ENCODE data around the gene HABP2. TPM values are rescaled to one million over a fixed set of nuclear protein-coding genes. Genes with fewer than 3 reads are reported as not detected.

HABP2 gene
- polyA plus RNA-seq, 1 of the 3 experiments (the other 2 are of a cell fraction) = not detected

- TF ChIP-seq FOXJ3 (CRISPR knock-in tag; IDR thresholded peaks at IDR 0.05) = no peak
- no peak for TF ChIP-seq NRF1 (IDR thresholded peaks at IDR 0.05; ENCODE audit: low read depth, low read length)
- TF ChIP-seq, protein P1, sequence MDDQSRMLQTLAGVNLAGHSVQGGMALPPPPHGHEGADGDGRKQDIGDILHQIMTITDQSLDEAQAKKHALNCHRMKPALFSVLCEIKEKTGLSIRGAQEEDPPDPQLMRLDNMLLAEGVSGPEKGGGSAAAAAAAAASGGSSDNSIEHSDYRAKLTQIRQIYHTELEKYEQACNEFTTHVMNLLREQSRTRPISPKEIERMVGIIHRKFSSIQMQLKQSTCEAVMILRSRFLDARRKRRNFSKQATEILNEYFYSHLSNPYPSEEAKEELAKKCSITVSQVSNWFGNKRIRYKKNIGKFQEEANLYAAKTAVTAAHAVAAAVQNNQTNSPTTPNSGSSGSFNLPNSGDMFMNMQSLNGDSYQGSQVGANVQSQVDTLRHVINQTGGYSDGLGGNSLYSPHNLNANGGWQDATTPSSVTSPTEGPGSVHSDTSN (IDR thresholded peaks at IDR 0.05) = no peak
- TF ChIP-seq REST (IDR thresholded peaks at IDR 0.05; ENCODE audit: low read depth, low read length) = no peak
- TF ChIP-seq, protein P2, sequence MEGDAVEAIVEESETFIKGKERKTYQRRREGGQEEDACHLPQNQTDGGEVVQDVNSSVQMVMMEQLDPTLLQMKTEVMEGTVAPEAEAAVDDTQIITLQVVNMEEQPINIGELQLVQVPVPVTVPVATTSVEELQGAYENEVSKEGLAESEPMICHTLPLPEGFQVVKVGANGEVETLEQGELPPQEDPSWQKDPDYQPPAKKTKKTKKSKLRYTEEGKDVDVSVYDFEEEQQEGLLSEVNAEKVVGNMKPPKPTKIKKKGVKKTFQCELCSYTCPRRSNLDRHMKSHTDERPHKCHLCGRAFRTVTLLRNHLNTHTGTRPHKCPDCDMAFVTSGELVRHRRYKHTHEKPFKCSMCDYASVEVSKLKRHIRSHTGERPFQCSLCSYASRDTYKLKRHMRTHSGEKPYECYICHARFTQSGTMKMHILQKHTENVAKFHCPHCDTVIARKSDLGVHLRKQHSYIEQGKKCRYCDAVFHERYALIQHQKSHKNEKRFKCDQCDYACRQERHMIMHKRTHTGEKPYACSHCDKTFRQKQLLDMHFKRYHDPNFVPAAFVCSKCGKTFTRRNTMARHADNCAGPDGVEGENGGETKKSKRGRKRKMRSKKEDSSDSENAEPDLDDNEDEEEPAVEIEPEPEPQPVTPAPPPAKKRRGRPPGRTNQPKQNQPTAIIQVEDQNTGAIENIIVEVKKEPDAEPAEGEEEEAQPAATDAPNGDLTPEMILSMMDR (IDR thresholded peaks at IDR 0.05) = no peak
- TF ChIP-seq ELF1 (IDR thresholded peaks at IDR 0.05) = no peak
- TF ChIP-seq EZH2phosphoT487 (IDR thresholded peaks at IDR 0.05; ENCODE audit: borderline replicate concordance, low read depth) = no peak
- TF ChIP-seq EP300 (IDR thresholded peaks at IDR 0.05; ENCODE audit: borderline replicate concordance in 1 of 2, low read depth in 1 of 2, low read length in 1 of 2) = no peak
- TF ChIP-seq FOXM1 (IDR thresholded peaks at IDR 0.05; ENCODE audit: low read depth) = no peak
- TF ChIP-seq SIN3A (IDR thresholded peaks at IDR 0.05; ENCODE audit: borderline replicate concordance, low read depth, low read length) = no peak
- TF ChIP-seq FOSL2 (IDR thresholded peaks at IDR 0.05; ENCODE audit: borderline replicate concordance, low read depth) = no peak
Measured at GRCh38 chr10:113515601-113516000, 37.3 kb upstream of the HABP2 start (continued).

DNA sequence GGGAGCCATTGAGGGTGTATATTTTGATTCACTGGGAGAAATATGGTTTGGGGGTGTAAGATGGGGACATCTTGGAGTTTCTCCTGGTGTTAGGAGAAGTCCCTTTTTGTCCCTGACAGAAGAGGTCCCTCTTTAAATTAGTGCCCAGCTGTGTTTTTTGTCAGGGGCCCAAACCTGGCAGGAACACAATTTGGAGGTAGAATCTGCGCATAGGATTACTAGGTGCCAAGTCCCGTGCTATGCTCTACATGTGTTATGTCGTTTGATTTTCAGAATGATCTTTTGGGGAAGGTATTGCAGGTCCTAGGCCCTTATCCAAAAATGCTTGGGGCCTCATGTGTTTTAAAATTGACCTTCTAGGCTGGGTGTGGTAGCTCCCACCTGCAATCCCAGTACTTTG is 36.8 kb upstream of the HABP2 start:
- Histone ChIP-seq H3K27me3 (ENCODE audit: insufficient read depth) (no peaks in the 10 kb centered on the region), H4K20me1 (ENCODE audit: insufficient read depth) (no peaks in the 10 kb centered on the region), H3K36me3 (replicated peaks in 1 of 2; ENCODE audit: control insufficient read depth in 1 of 2, insufficient read depth in 2 of 2, low read length in 1 of 2) (no peaks in the 10 kb centered on the region), H3K9me3 (peaks cover 7% of the 10 kb centered on the region; the same call in 1 of the 2 replicates), H3K9me2 (no peaks in the 10 kb centered on the region; the same call in 1 of the 2 replicates), H3K4me2 (no peak overlapping the region), H3K27ac (ENCODE audit: low read depth in 2 of 2, low read length in 1 of 2) (no peak overlapping the region), H3K4me1 (ENCODE audit: control insufficient read depth in 1 of 2, insufficient read depth in 2 of 2, low read depth in 1 of 2, low read length in 1 of 2) (peaks cover 0 to 9% of the 10 kb centered on the region in 2 experiments; a peak in 2 of 4 replicates), H3K9ac (no peak overlapping the region), H3F3A (replicated peaks; ENCODE audit: insufficient read depth) (no peaks in the 10 kb centered on the region), H3K79me2 (ENCODE audit: insufficient read depth) (no peaks in the 10 kb centered on the region), H3K4me3 (ENCODE audit: low read depth in 2 of 2, low read length in 1 of 2) (no peak overlapping the region), H2AFZ (ENCODE audit: low read depth) (no peak overlapping the region)
- WGBS (ENCODE audit: low lambda C conversion rate) = 80% methylated on average over 3 of the region's 3 CpGs
- CTCF ChIA-PET = no interaction called here
- no peak for DNase-seq
- POLR2A ChIA-PET = no interaction called here
- TF ChIP-seq EZH2phosphoT487 (IDR thresholded peaks at IDR 0.05; ENCODE audit: borderline replicate concordance, low read depth) (no peak), TAF1 (IDR thresholded peaks at IDR 0.05; ENCODE audit: borderline replicate concordance, low read depth, low read length) (no peak), NFIC (IDR thresholded peaks at IDR 0.05; ENCODE audit: borderline replicate concordance) (no peak), YY1 (IDR thresholded peaks at IDR 0.05; ENCODE audit: low read depth) (no peak), NRF1 (IDR thresholded peaks at IDR 0.05; ENCODE audit: low read depth, low read length) (no peak), GABPA (IDR thresholded peaks at IDR 0.05; ENCODE audit: low read depth) (no peak), RFX5 (IDR thresholded peaks at IDR 0.05; ENCODE audit: low read length) (no peak), RAD21 (IDR thresholded peaks at IDR 0.05; ENCODE audit: low read length) (no peak), SMC3 (IDR thresholded peaks at IDR 0.05; ENCODE audit: low read depth, low read length) (no peak), ELF1 (IDR thresholded peaks at IDR 0.05) (no peak), MXI1 (IDR thresholded peaks at IDR 0.05; ENCODE audit: low read depth, low read length) (no peak), RCOR1 (IDR thresholded peaks at IDR 0.05; ENCODE audit: low read length) (no peak), TEAD4 (IDR thresholded peaks at IDR 0.05; ENCODE audit: borderline replicate concordance, insufficient read depth) (no peak), MEF2A (IDR thresholded peaks at IDR 0.05; ENCODE audit: borderline replicate concordance, low read depth) (no peak)
- TF ChIP-seq, protein P3, sequence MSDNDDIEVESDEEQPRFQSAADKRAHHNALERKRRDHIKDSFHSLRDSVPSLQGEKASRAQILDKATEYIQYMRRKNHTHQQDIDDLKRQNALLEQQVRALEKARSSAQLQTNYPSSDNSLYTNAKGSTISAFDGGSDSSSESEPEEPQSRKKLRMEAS (IDR thresholded peaks at IDR 0.05; ENCODE audit: low read depth) = no peak
- TF ChIP-seq, protein P1 (IDR thresholded peaks at IDR 0.05) = no peak
- TF ChIP-seq, protein P4, sequence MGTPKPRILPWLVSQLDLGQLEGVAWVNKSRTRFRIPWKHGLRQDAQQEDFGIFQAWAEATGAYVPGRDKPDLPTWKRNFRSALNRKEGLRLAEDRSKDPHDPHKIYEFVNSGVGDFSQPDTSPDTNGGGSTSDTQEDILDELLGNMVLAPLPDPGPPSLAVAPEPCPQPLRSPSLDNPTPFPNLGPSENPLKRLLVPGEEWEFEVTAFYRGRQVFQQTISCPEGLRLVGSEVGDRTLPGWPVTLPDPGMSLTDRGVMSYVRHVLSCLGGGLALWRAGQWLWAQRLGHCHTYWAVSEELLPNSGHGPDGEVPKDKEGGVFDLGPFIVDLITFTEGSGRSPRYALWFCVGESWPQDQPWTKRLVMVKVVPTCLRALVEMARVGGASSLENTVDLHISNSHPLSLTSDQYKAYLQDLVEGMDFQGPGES (IDR thresholded peaks at IDR 0.05; ENCODE audit: low read depth, low read length) = no peak

Measured in SK-N-SH (cell line).